OCI-LY7 (cell line): Measurements from ENCODE around the gene DNMT1.

Experiments
- CTCF ChIP-seq: fragments of 200-600 bp; sonication (generic); conservative IDR thresholded peaks from 2 replicates; pipeline ENCODE4 v1.5.1; 2014; ENCODE audit warnings: mild to moderate bottlenecking, antibody characterized with exemption, low read length, moderate library complexity, mixed read lengths
- EZH2phosphoT487 ChIP-seq: fragments of 200-600 bp; sonication (generic); IDR thresholded peaks from 2 replicates; pipeline ENCODE4 v1.6.1; 2018; ENCODE audit warnings: low read depth, borderline replicate concordance, mild to moderate bottlenecking, mixed run types, antibody characterized with exemption, low read length, moderate library complexity, mixed read lengths

DNA sequence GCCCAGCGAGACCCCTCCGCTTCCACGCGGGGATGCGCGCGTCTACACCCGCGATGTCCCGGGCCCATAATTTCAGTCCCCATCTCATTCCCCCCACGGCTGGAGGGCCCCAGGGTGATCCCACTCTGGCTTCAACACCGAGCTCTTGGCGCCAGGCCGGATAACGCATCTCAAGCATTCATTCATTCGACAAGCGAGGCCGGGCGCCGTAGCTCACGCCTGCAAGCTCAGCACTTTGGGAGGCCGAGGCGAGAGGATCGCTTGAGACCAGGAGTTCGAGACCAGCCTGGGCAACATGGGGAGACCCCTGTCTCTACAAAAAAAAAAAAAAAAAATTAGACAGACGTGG is 98.2 kb downstream of the DNMT1 start:
- TF ChIP-seq CTCF (no peak), EZH2phosphoT487 (no peak)
